Karpas-422 (cell line): ENCODE measurements around the gene ZFAND3. TPM values are rescaled to one million over a fixed set of nuclear protein-coding genes. Genes with fewer than 3 reads are reported as not detected.
"Not testable (repeated sequence)": the region's sequence is repeated elsewhere in the genome, so short reads cannot be mapped to it uniquely, and the experiment has no call there.

Source experiments
- DNase-seq: peaks from one replicate; pipeline ENCODE4 v3.0.0-alpha.2; 2015
- H2AFZ ChIP-seq: fragments of 200-600 bp; sonication (generic); 2 replicates; pipeline ENCODE4 v1.6.1; 2014; ENCODE audit warnings: antibody characterized with exemption, low read length, mixed read lengths
- H3K27ac ChIP-seq: fragments of 200-600 bp; sonication (generic); 2 replicates; pipeline ENCODE4 v1.5.1; 2014; ENCODE audit warnings: mild to moderate bottlenecking, low read length, moderate library complexity
- H3K27me3 ChIP-seq: fragments of 200-600 bp; sonication (generic); 2 replicates; pipeline ENCODE4 v1.6.1; 2014; ENCODE audit warnings: low read length, mixed read lengths
- H3K36me3 ChIP-seq: fragments of 200-600 bp; sonication (generic); 2 replicates; pipeline ENCODE4 v1.6.1; 2014; ENCODE audit warnings: low read length, mixed read lengths; ENCODE audit not compliant: insufficient read depth
- H3K4me1 ChIP-seq: fragments of 200-600 bp; sonication (generic); 2 replicates; pipeline ENCODE4 v1.6.1; 2014; ENCODE audit warnings: mild to moderate bottlenecking, low read length, mixed read lengths
- H3K4me2 ChIP-seq: fragments of 200-600 bp; sonication (generic); 2 replicates; pipeline ENCODE4 v1.6.1; 2014; ENCODE audit warnings: low read length, low read depth, mild to moderate bottlenecking; ENCODE audit not compliant: poor library complexity, severe bottlenecking
- H3K4me3 ChIP-seq: fragments of 200-600 bp; sonication (generic); 2 replicates; pipeline ENCODE4 v1.5.1; 2014; ENCODE audit warnings: mild to moderate bottlenecking, antibody characterized with exemption, low read length, mixed read lengths
- H3K79me2 ChIP-seq: fragments of 200-600 bp; sonication (generic); 2 replicates; pipeline ENCODE4 v1.6.1; 2014; ENCODE audit warnings: mild to moderate bottlenecking, low read length, mixed read lengths
- H3K9ac ChIP-seq: fragments of 200-600 bp; sonication (generic); 2 replicates; pipeline ENCODE4 v1.6.0; 2014; ENCODE audit warnings: low read length
- H3K9me2 ChIP-seq: fragments of 200-600 bp; sonication (generic), shearing (Covaris generic); replicated peaks from 2 replicates; pipeline ENCODE4 v1.6.0; 2014; ENCODE audit warnings: mild to moderate bottlenecking, low read length, moderate library complexity; ENCODE audit not compliant: insufficient read depth
- H3K9me3 ChIP-seq: fragments of 300-700, 200-600 bp; sonication (generic); 2 replicates; pipeline ENCODE4 v1.6.1; 2014; ENCODE audit warnings: low read length, mixed read lengths
- H4K20me1 ChIP-seq: fragments of 200-600 bp; sonication (generic); 2 replicates; pipeline ENCODE4 v1.6.1; 2014; ENCODE audit warnings: mild to moderate bottlenecking, antibody characterized with exemption, low read length, low read depth; ENCODE audit not compliant: insufficient read depth
- total RNA-seq: library from RNA; depleted of rRNA; stranded (reverse); fragments of >200 nt; shearing (Covaris generic); gene quantifications from 2 replicates; pipeline ENCODE4 v1.2.3, GENCODE V29; 2014; ENCODE audit warnings: low replicate concordance

Gene ZFAND3
- total RNA-seq, 1 experiment from 2014 or later: 4.0 TPM

GRCh38 chr6:38045701-38046305 lies 226.3 kb downstream of the ZFAND3 start:
- Histone ChIP-seq H3K9me3 (no peaks in the 10 kb centered on the region), H3K4me2 (no peak overlapping the region), H3K4me1 (no peaks in the 10 kb centered on the region), H3K36me3 (no peaks in the 10 kb centered on the region), H3K9me2 (no peaks in the 10 kb centered on the region), H3K27ac (no peak overlapping the region), H3K9ac (no peak overlapping the region), H2AFZ (no peak overlapping the region), H3K4me3 (no peak overlapping the region), H3K27me3 (no peaks in the 10 kb centered on the region), H3K79me2 (no peaks in the 10 kb centered on the region), H4K20me1 (peaks cover 15% of the 10 kb centered on the region; the same call in 1 of the 2 replicates)
- no peak for DNase-seq

- H3K9ac ChIP-seq: no peak overlapping the region
- H3K4me1 ChIP-seq: no peaks in the 10 kb centered on the region
- H3K4me3 ChIP-seq: no peak overlapping the region
- no peak overlapping the region for H3K4me2 ChIP-seq
- no peak overlapping the region for H2AFZ ChIP-seq
- H3K36me3 ChIP-seq: no peaks in the 10 kb centered on the region
- no peaks in the 10 kb centered on the region for H3K27me3 ChIP-seq
- no peaks in the 10 kb centered on the region for H3K9me2 ChIP-seq
- H3K9me3 ChIP-seq: no peaks in the 10 kb centered on the region
- DNase-seq: no peak
- no peak overlapping the region for H3K27ac ChIP-seq
- no peaks in the 10 kb centered on the region for H3K79me2 ChIP-seq
- peaks cover 17% of the 10 kb centered on the region; the same call in 1 of the 2 replicates for H4K20me1 ChIP-seq
These were observed 228.0 kb downstream of the ZFAND3 start for GRCh38 chr6:38047562-38047961.

- not testable (repeated sequence) for H3K27ac ChIP-seq, H3K36me3 ChIP-seq, DNase-seq, H3K9me2 ChIP-seq, H3K4me3 ChIP-seq, H3K27me3 ChIP-seq, H3K9ac ChIP-seq, H3K79me2 ChIP-seq, H2AFZ ChIP-seq, H3K4me1 ChIP-seq, H3K9me3 ChIP-seq, H3K4me2 ChIP-seq
- peaks cover 23% of the 10 kb centered on the region; the same call in 1 of the 2 replicates for H4K20me1 ChIP-seq
These were observed 230.4 kb downstream of the ZFAND3 start for GRCh38 chr6:38049861-38050397.

- DNase-seq: no peak
- Histone ChIP-seq H3K9me3 (no peaks in the 10 kb centered on the region), H3K4me3 (no peak overlapping the region), H2AFZ (no peak overlapping the region), H3K4me2 (no peak overlapping the region), H3K79me2 (no peaks in the 10 kb centered on the region), H3K9me2 (no peaks in the 10 kb centered on the region), H3K9ac (no peak overlapping the region), H3K27me3 (no peaks in the 10 kb centered on the region), H3K36me3 (no peaks in the 10 kb centered on the region), H4K20me1 (peaks cover 39% of the 10 kb centered on the region; the same call in 1 of the 2 replicates), H3K4me1 (no peaks in the 10 kb centered on the region), H3K27ac (no peak overlapping the region)
These were observed 232.4 kb downstream of the ZFAND3 start for GRCh38 chr6:38051819-38052434.

- H3K27ac ChIP-seq: no peak overlapping the region
- no peaks in the 10 kb centered on the region for H3K79me2 ChIP-seq
- H3K36me3 ChIP-seq: no peaks in the 10 kb centered on the region
- H3K9me3 ChIP-seq: no peaks in the 10 kb centered on the region
- H4K20me1 ChIP-seq: peaks cover 36% of the 10 kb centered on the region; the same call in 1 of the 2 replicates
- DNase-seq: no peak
- no peaks in the 10 kb centered on the region for H3K4me1 ChIP-seq
- H2AFZ ChIP-seq: no peak overlapping the region
- H3K9ac ChIP-seq: no peak overlapping the region
- H3K4me3 ChIP-seq: no peak overlapping the region
- H3K27me3 ChIP-seq: no peaks in the 10 kb centered on the region
- H3K9me2 ChIP-seq: no peaks in the 10 kb centered on the region
- H3K4me2 ChIP-seq: no peak overlapping the region
These were observed 235.1 kb downstream of the ZFAND3 start for GRCh38 chr6:38054527-38055202.

- Histone ChIP-seq H3K4me3 (no peak overlapping the region), H4K20me1 (peaks cover 34% of the 10 kb centered on the region; the same call in 1 of the 2 replicates), H3K27ac (no peak overlapping the region), H3K9me2 (no peaks in the 10 kb centered on the region), H3K27me3 (no peaks in the 10 kb centered on the region), H2AFZ (no peak overlapping the region), H3K79me2 (no peaks in the 10 kb centered on the region), H3K4me1 (no peaks in the 10 kb centered on the region), H3K36me3 (no peaks in the 10 kb centered on the region), H3K9ac (no peak overlapping the region), H3K4me2 (no peak overlapping the region), H3K9me3 (no peaks in the 10 kb centered on the region)
- DNase-seq: no peak
These were observed 235.7 kb downstream of the ZFAND3 start for GRCh38 chr6:38055203-38055589.

- Histone ChIP-seq H3K9me2 (no peaks in the 10 kb centered on the region), H3K4me1 (no peaks in the 10 kb centered on the region), H3K4me2 (no peak overlapping the region), H3K9ac (no peak overlapping the region), H3K79me2 (no peaks in the 10 kb centered on the region), H2AFZ (no peak overlapping the region), H3K27me3 (no peaks in the 10 kb centered on the region), H3K27ac (no peak overlapping the region), H3K4me3 (no peak overlapping the region), H3K36me3 (no peaks in the 10 kb centered on the region), H4K20me1 (peaks cover 30% of the 10 kb centered on the region; the same call in 1 of the 2 replicates), H3K9me3 (no peaks in the 10 kb centered on the region)
- DNase-seq: no peak
These were observed 236.8 kb downstream of the ZFAND3 start for GRCh38 chr6:38056361-38056760.

- Histone ChIP-seq H3K4me2 (no peak overlapping the region), H3K9me2 (no peaks in the 10 kb centered on the region), H3K79me2 (no peaks in the 10 kb centered on the region), H3K36me3 (no peaks in the 10 kb centered on the region), H3K9me3 (no peaks in the 10 kb centered on the region), H3K9ac (no peak overlapping the region), H2AFZ (no peak overlapping the region), H3K4me1 (no peaks in the 10 kb centered on the region), H3K27ac (no peak overlapping the region), H4K20me1 (peaks cover 22% of the 10 kb centered on the region; the same call in 1 of the 2 replicates), H3K27me3 (no peaks in the 10 kb centered on the region), H3K4me3 (no peak overlapping the region)
- no peak for DNase-seq
These were observed 238.5 kb downstream of the ZFAND3 start for GRCh38 chr6:38057994-38058393.
